Natural killer cell treated with Interleukin-12 subunit alpha and Interleukin-12 subunit beta and Interleukin-15 and Interleukin-18, amount 100 ng/mL, for 72 hours (primary cell): ENCODE data around the gene TSC22D2. TPM values are rescaled to one million over a fixed set of nuclear protein-coding genes. Genes with fewer than 3 reads are reported as not detected.

ENCODE experiments used
- ATAC-seq, 2 donors: fragments of 150-1000 bp; cut with Tn5 transposase in 1 of 2; sonication (Bioruptor Pico), chemical (Tn5 transposase) in 1 of 2; 2 replicates each; pipeline ENCODE4 v1.10.0; 2021
- DNase-seq: peaks from one replicate; pipeline ENCODE4 v3.0.0; 2022; ENCODE audit warnings: low spot score
- H3K27ac Mint-ChIP-seq, 2 donors: 1 replicate in 1 of 2; 2 replicates in 1 of 2; pipeline ENCODE4 v1.8.0; 2022; ENCODE audit warnings: mixed read lengths in 2 of 2, mild to moderate bottlenecking in 1 of 2, moderate library complexity in 1 of 2
- H3K27me3 Mint-ChIP-seq, 2 donors: 1 replicate in 1 of 2; 2 replicates in 1 of 2; pipeline ENCODE4 v1.8.0; 2022; ENCODE audit warnings: mixed read lengths in 2 of 2
- H3K36me3 Mint-ChIP-seq: one replicate; pipeline ENCODE4 v1.8.0; 2022; ENCODE audit warnings: mixed read lengths
- H3K4me1 Mint-ChIP-seq, 2 donors: 1 replicate in 1 of 2; 2 replicates in 1 of 2; pipeline ENCODE4 v1.8.0; 2022; ENCODE audit warnings: low read depth in 2 of 2, mixed read lengths in 2 of 2, mild to moderate bottlenecking in 1 of 2
- H3K4me3 Mint-ChIP-seq: one replicate; pipeline ENCODE4 v1.8.0; 2022; ENCODE audit warnings: mixed read lengths
- H3K9me3 Mint-ChIP-seq: 2 replicates; pipeline ENCODE4 v1.8.0; 2022; ENCODE audit warnings: mixed read lengths
- total RNA-seq, 2 donors: library from RNA; stranded (reverse); gene quantifications; one replicate each; pipeline ENCODE4 v1.2.3, GENCODE V29; 2022

TSC22D2 gene
- total RNA-seq = 10 to 100 TPM; 18.7 to 23.7 TPM

DNA sequence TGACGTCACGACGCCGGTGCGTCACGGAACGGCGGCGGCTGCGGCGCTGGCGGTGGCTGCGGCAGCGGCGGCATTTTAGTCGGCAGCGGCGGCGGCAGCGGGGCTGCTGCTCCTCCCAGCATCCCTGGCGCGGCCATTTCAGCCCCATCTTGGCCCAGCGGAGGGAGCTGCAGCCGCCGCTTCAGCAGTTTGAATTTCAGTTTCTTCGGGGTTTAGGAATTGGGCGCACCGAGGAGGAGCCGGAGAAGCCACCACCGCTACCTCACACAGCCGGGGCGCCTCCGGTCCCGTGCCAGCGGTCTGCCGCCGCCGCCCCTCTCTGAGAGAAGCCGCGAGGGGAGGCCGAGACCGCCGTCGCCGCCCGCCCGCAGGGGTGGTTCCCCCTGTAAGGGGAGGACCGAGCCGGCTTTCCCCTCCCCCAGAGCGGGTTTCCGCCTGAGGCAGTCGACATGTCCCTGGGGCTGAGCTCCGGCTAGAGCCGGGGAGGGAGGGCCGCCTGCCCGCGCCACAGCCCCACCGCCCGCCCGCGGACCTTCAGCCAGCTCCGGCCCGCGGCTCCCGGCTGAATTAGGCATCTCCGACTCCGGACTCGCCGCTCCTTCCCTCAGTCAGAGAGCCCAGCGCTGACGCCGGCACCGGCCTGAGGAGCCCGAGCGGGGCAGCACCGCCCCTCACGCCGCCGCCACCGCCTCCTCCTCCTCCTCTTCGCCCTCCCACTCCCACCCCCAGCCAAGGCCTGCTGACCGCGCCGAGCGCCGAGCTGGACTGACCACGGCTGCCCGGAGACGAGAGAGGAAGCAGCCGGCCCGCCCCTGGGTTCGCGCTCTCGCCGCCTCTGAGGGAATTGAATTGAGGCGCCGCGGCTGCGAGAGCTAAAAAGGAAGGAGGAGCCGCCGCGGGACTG is at the start of gene TSC22D2:
Gene TSC22D2, plus strand, starts transcription at position 78 of the 904 bp plus-strand sequence. CDS start 1,053 bp downstream, outside the sequence.
- Mint-ChIP-seq H3K27me3 (no peaks in the 10 kb centered on the region), H3K9me3 (no peaks in the 10 kb centered on the region), H3K4me3 (peak within 1 kb of the TSS; percentile 89), H3K4me1 (peaks cover 28 to 38% of the 10 kb centered on the region in 2 donors), H3K27ac (peak within 1 kb of the TSS; percentile 83 to 88), H3K36me3 (peaks cover 16% of the 10 kb centered on the region)
- DNase-seq = peak; percentile 97
- ATAC-seq = peak; percentile 84 to 89

DNA sequence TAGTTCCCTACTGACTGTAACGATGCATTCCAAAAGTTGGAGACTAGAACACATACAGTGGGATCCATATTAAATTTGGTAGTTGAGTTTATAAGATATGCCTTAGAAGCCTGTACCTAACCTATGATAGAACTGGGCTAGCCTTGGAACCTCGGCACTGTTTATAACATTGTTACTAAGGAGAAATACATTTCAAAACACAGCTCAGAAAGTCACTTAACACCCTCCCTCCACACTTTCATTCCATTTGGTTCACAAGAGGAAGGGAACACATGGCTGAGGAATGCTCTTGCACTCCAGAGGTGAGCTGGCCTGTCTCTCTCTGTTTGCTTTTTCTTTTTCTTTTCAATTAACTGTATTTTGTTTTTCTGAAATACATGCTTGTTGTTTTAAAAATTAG is 48.7 kb upstream of the TSC22D2 start:
- no peak for ATAC-seq
- peaks cover 2 to 5% of the 10 kb centered on the region in 2 donors for H3K27me3 Mint-ChIP-seq
- H3K4me3 Mint-ChIP-seq = no peak overlapping the region

DNA sequence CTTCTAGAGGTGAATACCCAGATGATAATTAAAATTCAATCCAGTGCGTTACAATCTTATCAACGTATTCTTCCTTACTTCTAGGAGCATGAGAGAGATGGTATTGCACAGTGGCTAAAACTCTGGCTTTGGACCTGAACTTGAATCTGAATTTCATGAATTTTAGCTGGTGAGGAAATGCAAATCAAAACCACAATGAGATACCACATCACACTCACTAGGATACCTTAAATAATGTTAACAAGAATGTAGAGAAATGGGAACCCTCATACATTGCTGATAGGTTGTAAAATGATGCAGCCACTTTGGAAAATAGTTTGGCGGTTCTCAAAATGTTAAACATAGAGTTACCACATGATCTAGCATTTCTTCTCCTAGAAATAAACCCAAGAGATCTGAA is 47.1 kb upstream of the TSC22D2 start:
- Mint-ChIP-seq H3K27ac (no peak overlapping the region), H3K9me3 (no peaks in the 10 kb centered on the region), H3K4me3 (no peak overlapping the region), H3K4me1 (no peaks in the 10 kb centered on the region), H3K36me3 (no peaks in the 10 kb centered on the region), H3K27me3 (peaks cover 2 to 5% of the 10 kb centered on the region in 2 donors)
- DNase-seq (no peak), ATAC-seq (no peak)

More for the DNA sequence above, 48.7 kb upstream of the TSC22D2 start:
- no peaks in the 10 kb centered on the region for H3K4me1 Mint-ChIP-seq
- H3K36me3 Mint-ChIP-seq = no peaks in the 10 kb centered on the region
- no peak overlapping the region for H3K27ac Mint-ChIP-seq
- no peak for DNase-seq
- no peaks in the 10 kb centered on the region for H3K9me3 Mint-ChIP-seq

DNA sequence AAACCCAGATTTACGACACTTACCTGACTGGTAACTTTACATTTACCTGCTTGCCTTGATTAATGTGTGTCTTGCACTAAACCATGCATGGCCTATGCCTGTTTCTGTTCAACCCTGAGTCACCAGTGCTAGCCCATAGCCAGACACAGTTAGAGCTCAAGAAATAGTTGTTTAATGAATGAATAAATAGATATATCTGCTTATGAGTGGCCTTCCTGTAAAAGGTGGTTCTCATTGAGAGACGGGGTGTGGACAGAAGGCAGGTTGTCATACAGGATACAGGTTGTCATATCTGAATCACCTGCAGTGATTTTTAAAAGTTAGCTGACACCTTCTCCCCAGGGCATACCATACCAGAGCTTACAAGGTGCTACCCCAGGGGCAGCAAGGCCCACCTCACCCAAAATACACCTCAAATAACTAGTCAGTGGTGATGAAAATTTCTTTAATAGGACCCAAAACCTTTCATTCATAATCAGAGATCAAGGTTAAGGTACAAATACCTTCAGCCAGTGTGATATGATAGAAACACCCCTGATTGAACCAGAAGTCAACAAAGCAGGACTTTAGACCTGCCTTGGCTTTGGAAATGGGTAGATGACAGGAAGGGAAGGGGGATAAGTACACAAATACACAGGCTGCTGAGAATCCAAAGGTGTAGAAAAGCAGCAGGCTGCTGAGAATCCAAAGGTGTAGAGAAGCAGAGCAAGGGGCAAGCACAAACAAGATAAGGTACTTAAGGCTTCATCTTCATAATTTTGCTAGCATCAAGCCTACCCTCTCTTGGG is 45.4 kb upstream of the TSC22D2 start:
- Mint-ChIP-seq H3K27ac (no peak overlapping the region), H3K4me1 (no peaks in the 10 kb centered on the region), H3K36me3 (no peaks in the 10 kb centered on the region), H3K9me3 (no peaks in the 10 kb centered on the region), H3K4me3 (no peak overlapping the region), H3K27me3 (peaks cover 2 to 5% of the 10 kb centered on the region in 2 donors)
- ATAC-seq (no peak), DNase-seq (no peak)

- no peaks in the 10 kb centered on the region for H3K4me1 Mint-ChIP-seq
- no peak for DNase-seq
- no peaks in the 10 kb centered on the region for H3K36me3 Mint-ChIP-seq
- no peak for ATAC-seq
- H3K27me3 Mint-ChIP-seq = peaks cover 2 to 5% of the 10 kb centered on the region in 2 donors
- H3K4me3 Mint-ChIP-seq = no peak overlapping the region
- no peaks in the 10 kb centered on the region for H3K9me3 Mint-ChIP-seq
- H3K27ac Mint-ChIP-seq = no peak overlapping the region
Observed at GRCh38 chr3:150363420-150363819, 44.7 kb upstream of the TSC22D2 start.

GRCh38 chr3:150365132-150365604 is 42.9 kb upstream of the TSC22D2 start:
- H3K9me3 Mint-ChIP-seq = no peaks in the 10 kb centered on the region
- DNase-seq (no peak), ATAC-seq (no peak)
- H3K4me3 Mint-ChIP-seq = no peak overlapping the region
- no peaks in the 10 kb centered on the region for H3K36me3 Mint-ChIP-seq
- H3K27me3 Mint-ChIP-seq = peaks cover 5 to 6% of the 10 kb centered on the region in 2 donors
- no peaks in the 10 kb centered on the region for H3K4me1 Mint-ChIP-seq
- H3K27ac Mint-ChIP-seq = no peak overlapping the region

- Mint-ChIP-seq H3K27ac (no peak overlapping the region), H3K4me3 (no peak overlapping the region), H3K36me3 (no peaks in the 10 kb centered on the region), H3K9me3 (no peaks in the 10 kb centered on the region), H3K27me3 (peaks cover 0 to 10% of the 10 kb centered on the region in 2 donors), H3K4me1 (peaks cover 0 to 4% of the 10 kb centered on the region in 2 donors)
- DNase-seq = no peak
- no peak for ATAC-seq
Observed at GRCh38 chr3:150367757-150368156, 40.3 kb upstream of the TSC22D2 start.

DNA sequence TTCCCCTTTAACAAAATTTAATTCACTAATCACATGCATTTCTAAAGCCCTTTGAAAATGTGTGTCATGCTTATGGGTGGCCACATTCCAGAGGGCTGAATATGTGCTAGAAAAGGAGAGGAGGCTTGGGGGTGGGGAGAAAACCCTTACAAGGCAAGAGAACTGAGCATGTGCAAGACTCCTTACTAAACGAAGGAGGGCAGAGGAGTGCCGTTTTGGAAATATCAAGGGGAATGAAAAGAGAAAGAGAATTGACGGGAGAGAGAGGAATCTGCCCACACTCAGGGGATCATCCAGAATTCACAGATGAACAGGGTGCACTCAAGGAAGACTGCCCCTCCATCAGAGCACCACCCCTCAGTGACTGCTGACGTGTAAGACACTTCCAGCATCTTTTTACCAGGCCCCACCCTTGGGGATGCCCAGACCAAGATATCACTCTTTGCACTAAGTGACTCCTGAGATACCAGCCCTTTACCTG is 37.9 kb upstream of the TSC22D2 start:
- peaks cover 4 to 6% of the 10 kb centered on the region in 2 donors for H3K4me1 Mint-ChIP-seq

GRCh38 chr3:150370999-150371398 is 37.1 kb upstream of the TSC22D2 start:
- Mint-ChIP-seq H3K27me3 (peaks cover 0 to 8% of the 10 kb centered on the region in 2 donors), H3K9me3 (no peaks in the 10 kb centered on the region), H3K36me3 (no peaks in the 10 kb centered on the region), H3K4me3 (no peak overlapping the region), H3K27ac (no peak overlapping the region), H3K4me1 (peaks cover 4 to 6% of the 10 kb centered on the region in 2 donors)
- ATAC-seq (no peak), DNase-seq (no peak)

More for the DNA sequence above, 37.9 kb upstream of the TSC22D2 start:
- ATAC-seq = no peak
- Mint-ChIP-seq H3K27ac (no peak overlapping the region), H3K27me3 (peaks cover 0 to 8% of the 10 kb centered on the region in 2 donors), H3K4me3 (no peak overlapping the region), H3K9me3 (no peaks in the 10 kb centered on the region), H3K36me3 (no peaks in the 10 kb centered on the region)
- no peak for DNase-seq

GRCh38 chr3:150371741-150372254 is 36.3 kb upstream of the TSC22D2 start:
- no peak for ATAC-seq
- Mint-ChIP-seq H3K27ac (no peak overlapping the region), H3K9me3 (no peaks in the 10 kb centered on the region), H3K4me3 (no peak overlapping the region), H3K27me3 (peaks cover 0 to 11% of the 10 kb centered on the region in 2 donors), H3K4me1 (peaks cover 4 to 6% of the 10 kb centered on the region in 2 donors), H3K36me3 (no peaks in the 10 kb centered on the region)
- DNase-seq = no peak

DNA sequence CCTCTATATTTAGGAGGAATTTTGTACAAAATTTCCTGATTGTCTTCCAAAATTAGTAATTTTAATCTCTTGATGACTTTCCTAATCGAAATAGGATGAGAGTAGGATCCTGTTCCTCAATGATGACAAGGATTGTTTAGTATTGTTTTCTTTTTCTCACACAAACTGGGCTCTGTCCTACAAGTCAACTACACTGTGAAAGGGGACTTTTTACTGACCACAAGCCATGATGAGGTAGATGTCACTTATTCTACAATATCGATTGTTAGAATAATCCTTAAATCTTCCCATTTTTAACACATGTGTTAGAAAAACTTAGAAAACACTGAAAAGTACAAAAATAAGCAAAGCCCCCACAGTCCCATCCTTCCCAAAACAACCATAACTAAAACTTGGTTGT is 35.8 kb upstream of the TSC22D2 start:
- Mint-ChIP-seq H3K27me3 (peaks cover 0 to 11% of the 10 kb centered on the region in 2 donors), H3K27ac (no peak overlapping the region), H3K4me1 (peaks cover 4 to 6% of the 10 kb centered on the region in 2 donors), H3K4me3 (no peak overlapping the region), H3K9me3 (no peaks in the 10 kb centered on the region), H3K36me3 (no peaks in the 10 kb centered on the region)
- ATAC-seq = no peak
- DNase-seq = no peak

DNA sequence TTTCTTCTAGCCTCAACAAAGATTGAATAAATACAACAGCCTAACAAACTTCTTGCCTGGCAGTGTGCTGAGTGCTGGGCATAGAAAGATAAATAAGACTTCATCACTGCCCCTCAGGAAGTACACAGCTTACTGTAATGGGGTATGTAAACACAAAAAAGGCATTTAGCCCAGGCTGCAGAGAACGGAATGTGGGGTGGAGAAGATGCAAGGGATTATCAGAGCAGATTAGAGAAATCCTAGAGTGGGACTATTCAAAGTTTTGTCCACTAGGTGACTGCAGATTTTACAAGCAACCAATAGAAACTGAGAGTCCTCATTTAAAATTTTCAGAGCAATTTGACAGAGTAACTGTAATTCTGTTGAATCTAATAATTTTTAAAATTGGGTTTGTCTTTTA is 35.4 kb upstream of the TSC22D2 start:
- H3K9me3 Mint-ChIP-seq = no peaks in the 10 kb centered on the region
- H3K27me3 Mint-ChIP-seq = peaks cover 0 to 11% of the 10 kb centered on the region in 2 donors
- ATAC-seq = no peak
- H3K4me3 Mint-ChIP-seq = no peak overlapping the region
- H3K36me3 Mint-ChIP-seq = no peaks in the 10 kb centered on the region
- DNase-seq = no peak
- peaks cover 4 to 6% of the 10 kb centered on the region in 2 donors for H3K4me1 Mint-ChIP-seq
- H3K27ac Mint-ChIP-seq = no peak overlapping the region

- Mint-ChIP-seq H3K27ac (peak overlapping the region in 1 of 2 donors; percentile 64), H3K4me3 (peak overlapping the region; percentile 47), H3K27me3 (peaks cover 0 to 11% of the 10 kb centered on the region in 2 donors), H3K4me1 (peaks cover 4 to 6% of the 10 kb centered on the region in 2 donors), H3K9me3 (no peaks in the 10 kb centered on the region), H3K36me3 (no peaks in the 10 kb centered on the region)
- no peak for ATAC-seq
- no peak for DNase-seq
Observed at GRCh38 chr3:150373234-150373875, 34.7 kb upstream of the TSC22D2 start.
